Effector memory CD8-positive, alpha-beta T cell (primary cell): ENCODE data around the gene GRAMD2A.

ENCODE experiments used
- ATAC-seq: fragments of 150-1000 bp; cut with Tn5 transposase; replicated peaks from 2 replicates; pipeline ENCODE4 v1.10.0; 2021; ENCODE audit warnings: mild to moderate bottlenecking, moderate library complexity
- DNase-seq, 3 experiments: peaks; one replicate each; pipeline ENCODE4 v3.0.0; 2021
- H3K27ac Mint-ChIP-seq, 2 donors: one replicate each; pipeline ENCODE4 v1.8.0; 2022; ENCODE audit warnings: mild to moderate bottlenecking in 2 of 2, mixed read lengths in 2 of 2, moderate library complexity in 2 of 2
- H3K27me3 Mint-ChIP-seq, 2 donors: one replicate each; pipeline ENCODE4 v1.8.0; 2022; ENCODE audit warnings: mixed read lengths in 2 of 2
- H3K36me3 Mint-ChIP-seq: one replicate; pipeline ENCODE4 v1.8.0; 2022; ENCODE audit warnings: mild to moderate bottlenecking, moderate library complexity, mixed read lengths; ENCODE audit not compliant: insufficient read depth
- H3K4me1 Mint-ChIP-seq, 2 donors: one replicate each; pipeline ENCODE4 v1.8.0; 2022; ENCODE audit warnings: low read depth in 2 of 2, mixed read lengths in 2 of 2
- H3K4me3 Mint-ChIP-seq, 2 donors: one replicate each; pipeline ENCODE4 v1.8.0; 2022; ENCODE audit warnings: mild to moderate bottlenecking in 2 of 2, mixed read lengths in 2 of 2, moderate library complexity in 2 of 2
- H3K9me3 Mint-ChIP-seq, 2 donors: one replicate each; pipeline ENCODE4 v1.8.0; 2022; ENCODE audit warnings: mixed read lengths in 2 of 2

Gene GRAMD2A

GRCh38 chr15:72193836-72194396 is 3.7 kb downstream of the GRAMD2A start:
- Mint-ChIP-seq H3K27me3 (peaks cover 21 to 32% of the 10 kb centered on the region in 2 donors), H3K36me3 (peaks cover 11% of the 10 kb centered on the region), H3K27ac (no peak overlapping the region), H3K4me1 (peaks cover 4% of the 10 kb centered on the region in 2 donors), H3K4me3 (no peak overlapping the region), H3K9me3 (no peaks in the 10 kb centered on the region)
- ATAC-seq (no peak), DNase-seq (no peak)

- Mint-ChIP-seq H3K27ac (no peak overlapping the region), H3K4me1 (no peaks in the 10 kb centered on the region), H3K36me3 (peaks cover 3% of the 10 kb centered on the region), H3K4me3 (no peak overlapping the region), H3K27me3 (peaks cover 16 to 21% of the 10 kb centered on the region in 2 donors), H3K9me3 (no peaks in the 10 kb centered on the region)
- DNase-seq (no peak), ATAC-seq (no peak)
Observed at GRCh38 chr15:72192416-72192815, 5.2 kb downstream of the GRAMD2A start.

GRCh38 chr15:72189250-72189902 is 8.2 kb downstream of the GRAMD2A start:
- no peaks in the 10 kb centered on the region for H3K4me1 Mint-ChIP-seq
- H3K27ac Mint-ChIP-seq = no peak overlapping the region
- ATAC-seq (no peak), DNase-seq (no peak)
- no peak overlapping the region for H3K4me3 Mint-ChIP-seq
- no peaks in the 10 kb centered on the region for H3K36me3 Mint-ChIP-seq
- H3K27me3 Mint-ChIP-seq = peaks cover 18 to 25% of the 10 kb centered on the region in 2 donors
- no peaks in the 10 kb centered on the region for H3K9me3 Mint-ChIP-seq

- no peak for ATAC-seq
- Mint-ChIP-seq H3K27me3 (peaks cover 25 to 56% of the 10 kb centered on the region in 2 donors), H3K4me3 (no peak overlapping the region), H3K4me1 (no peaks in the 10 kb centered on the region), H3K27ac (no peak overlapping the region), H3K9me3 (no peaks in the 10 kb centered on the region), H3K36me3 (no peaks in the 10 kb centered on the region)
- no peak for DNase-seq
Observed at GRCh38 chr15:72184165-72184811, 13.3 kb downstream of the GRAMD2A start.

GRCh38 chr15:72183781-72184164 is 13.8 kb downstream of the GRAMD2A start:
- Mint-ChIP-seq H3K36me3 (no peaks in the 10 kb centered on the region), H3K9me3 (no peaks in the 10 kb centered on the region), H3K4me1 (no peaks in the 10 kb centered on the region), H3K4me3 (no peak overlapping the region), H3K27ac (no peak overlapping the region), H3K27me3 (peaks cover 25 to 56% of the 10 kb centered on the region in 2 donors)
- DNase-seq (no peak), ATAC-seq (no peak)

- H3K27ac Mint-ChIP-seq = no peak overlapping the region
- no peaks in the 10 kb centered on the region for H3K9me3 Mint-ChIP-seq
- no peak for DNase-seq
- H3K36me3 Mint-ChIP-seq = no peaks in the 10 kb centered on the region
- no peak for ATAC-seq
- no peak overlapping the region for H3K4me3 Mint-ChIP-seq
- H3K27me3 Mint-ChIP-seq = peaks cover 25 to 56% of the 10 kb centered on the region in 2 donors
- no peaks in the 10 kb centered on the region for H3K4me1 Mint-ChIP-seq
Observed at GRCh38 chr15:72182673-72183072, 14.9 kb downstream of the GRAMD2A start.

- Mint-ChIP-seq H3K36me3 (no peaks in the 10 kb centered on the region), H3K4me1 (no peaks in the 10 kb centered on the region), H3K4me3 (no peak overlapping the region), H3K9me3 (no peaks in the 10 kb centered on the region), H3K27ac (no peak overlapping the region), H3K27me3 (peaks cover 25 to 56% of the 10 kb centered on the region in 2 donors)
- no peak for DNase-seq
- ATAC-seq = no peak
Observed at GRCh38 chr15:72182244-72182643, 15.3 kb downstream of the GRAMD2A start.

- H3K9me3 Mint-ChIP-seq = no peaks in the 10 kb centered on the region
- no peaks in the 10 kb centered on the region for H3K4me1 Mint-ChIP-seq
- no peak overlapping the region for H3K27ac Mint-ChIP-seq
- H3K27me3 Mint-ChIP-seq = peaks cover 26 to 65% of the 10 kb centered on the region in 2 donors
- no peaks in the 10 kb centered on the region for H3K36me3 Mint-ChIP-seq
- no peak overlapping the region for H3K4me3 Mint-ChIP-seq
- DNase-seq (no peak), ATAC-seq (no peak)
Observed at GRCh38 chr15:72180761-72181324, 16.7 kb downstream of the GRAMD2A start.

- H3K36me3 Mint-ChIP-seq = no peaks in the 10 kb centered on the region
- no peaks in the 10 kb centered on the region for H3K9me3 Mint-ChIP-seq
- peaks cover 27 to 65% of the 10 kb centered on the region in 2 donors for H3K27me3 Mint-ChIP-seq
- no peak for ATAC-seq
- no peak overlapping the region for H3K4me3 Mint-ChIP-seq
- DNase-seq = no peak
- no peak overlapping the region for H3K27ac Mint-ChIP-seq
- no peaks in the 10 kb centered on the region for H3K4me1 Mint-ChIP-seq
Observed at GRCh38 chr15:72179950-72180581, 17.5 kb downstream of the GRAMD2A start.

- peaks cover 36 to 65% of the 10 kb centered on the region in 2 donors for H3K27me3 Mint-ChIP-seq
- no peaks in the 10 kb centered on the region for H3K4me1 Mint-ChIP-seq
- H3K9me3 Mint-ChIP-seq = no peaks in the 10 kb centered on the region
- ATAC-seq (no peak), DNase-seq (no peak)
- H3K36me3 Mint-ChIP-seq = no peaks in the 10 kb centered on the region
- H3K27ac Mint-ChIP-seq = no peak overlapping the region
- H3K4me3 Mint-ChIP-seq = no peak overlapping the region
Observed at GRCh38 chr15:72178976-72179585, 18.5 kb downstream of the GRAMD2A start.

- Mint-ChIP-seq H3K27ac (no peak overlapping the region), H3K36me3 (no peaks in the 10 kb centered on the region), H3K9me3 (no peaks in the 10 kb centered on the region), H3K4me1 (no peaks in the 10 kb centered on the region), H3K4me3 (no peak overlapping the region), H3K27me3 (peaks cover 31 to 54% of the 10 kb centered on the region in 2 donors)
- DNase-seq = no peak
- ATAC-seq = no peak
Observed at GRCh38 chr15:72176743-72177142, 20.8 kb downstream of the GRAMD2A start.

- Mint-ChIP-seq H3K9me3 (no peaks in the 10 kb centered on the region), H3K27me3 (peaks cover 25 to 48% of the 10 kb centered on the region in 2 donors), H3K27ac (no peak overlapping the region), H3K4me1 (no peaks in the 10 kb centered on the region), H3K36me3 (no peaks in the 10 kb centered on the region), H3K4me3 (no peak overlapping the region)
- no peak for ATAC-seq
- no peak for DNase-seq
Observed at GRCh38 chr15:72176159-72176558, 21.4 kb downstream of the GRAMD2A start.
